NB4 (cell line): ENCODE data around the gene TMEM109.

Source experiments
- POLR2A ChIP-seq: IDR thresholded peaks from 2 replicates; pipeline ENCODE4 v1.6.1; 2011; ENCODE audit warnings: mild to moderate bottlenecking; ENCODE audit not compliant: insufficient read length; ENCODE audit errors: extremely low read depth
- TF ChIP-seq, protein P1 (sequence below): IDR thresholded peaks from one replicate; pipeline ENCODE4 v1.5.1; 2012; ENCODE audit warnings: low read depth, low read length

DNA sequence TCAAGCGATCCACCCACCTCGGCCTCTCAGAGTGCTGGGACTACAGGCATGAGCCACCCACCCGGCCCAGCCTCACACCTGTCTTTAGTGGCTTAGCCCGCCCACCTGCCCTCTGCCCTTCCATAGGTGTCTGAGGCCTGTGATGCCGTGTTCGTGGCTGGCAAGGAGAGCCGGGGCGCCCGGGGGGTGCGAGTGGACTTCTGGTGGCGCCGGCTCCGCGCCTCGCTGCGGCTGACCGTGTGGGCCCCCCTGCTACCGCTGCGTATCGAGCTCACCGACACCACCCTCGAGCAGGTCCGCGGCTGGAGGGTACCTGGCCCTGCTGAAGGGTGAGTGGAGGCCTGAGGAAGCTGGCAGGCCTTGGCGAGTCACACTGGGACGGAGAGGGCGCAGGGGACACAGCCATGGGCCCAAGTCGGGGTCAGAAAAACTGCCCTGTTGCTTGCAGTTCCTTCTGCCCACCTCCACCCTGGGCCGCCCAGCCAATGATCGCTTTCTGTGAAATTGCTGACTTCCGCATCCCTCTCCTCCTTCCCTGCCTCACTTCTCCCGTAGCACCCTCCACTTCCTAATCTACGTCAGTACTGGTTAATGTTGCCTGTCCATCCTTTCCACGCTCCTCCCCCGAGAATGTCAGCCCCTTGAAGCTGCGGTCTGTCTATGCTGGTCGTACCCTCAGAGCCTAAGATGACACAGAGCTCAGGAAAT is 19.6 kb downstream of the TMEM109 start:
- TF ChIP-seq, protein P1, sequence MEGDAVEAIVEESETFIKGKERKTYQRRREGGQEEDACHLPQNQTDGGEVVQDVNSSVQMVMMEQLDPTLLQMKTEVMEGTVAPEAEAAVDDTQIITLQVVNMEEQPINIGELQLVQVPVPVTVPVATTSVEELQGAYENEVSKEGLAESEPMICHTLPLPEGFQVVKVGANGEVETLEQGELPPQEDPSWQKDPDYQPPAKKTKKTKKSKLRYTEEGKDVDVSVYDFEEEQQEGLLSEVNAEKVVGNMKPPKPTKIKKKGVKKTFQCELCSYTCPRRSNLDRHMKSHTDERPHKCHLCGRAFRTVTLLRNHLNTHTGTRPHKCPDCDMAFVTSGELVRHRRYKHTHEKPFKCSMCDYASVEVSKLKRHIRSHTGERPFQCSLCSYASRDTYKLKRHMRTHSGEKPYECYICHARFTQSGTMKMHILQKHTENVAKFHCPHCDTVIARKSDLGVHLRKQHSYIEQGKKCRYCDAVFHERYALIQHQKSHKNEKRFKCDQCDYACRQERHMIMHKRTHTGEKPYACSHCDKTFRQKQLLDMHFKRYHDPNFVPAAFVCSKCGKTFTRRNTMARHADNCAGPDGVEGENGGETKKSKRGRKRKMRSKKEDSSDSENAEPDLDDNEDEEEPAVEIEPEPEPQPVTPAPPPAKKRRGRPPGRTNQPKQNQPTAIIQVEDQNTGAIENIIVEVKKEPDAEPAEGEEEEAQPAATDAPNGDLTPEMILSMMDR: no peak
- TF ChIP-seq POLR2A: no peak
